ENCODE measurements around the gene YES1.

Gene YES1

DNA sequence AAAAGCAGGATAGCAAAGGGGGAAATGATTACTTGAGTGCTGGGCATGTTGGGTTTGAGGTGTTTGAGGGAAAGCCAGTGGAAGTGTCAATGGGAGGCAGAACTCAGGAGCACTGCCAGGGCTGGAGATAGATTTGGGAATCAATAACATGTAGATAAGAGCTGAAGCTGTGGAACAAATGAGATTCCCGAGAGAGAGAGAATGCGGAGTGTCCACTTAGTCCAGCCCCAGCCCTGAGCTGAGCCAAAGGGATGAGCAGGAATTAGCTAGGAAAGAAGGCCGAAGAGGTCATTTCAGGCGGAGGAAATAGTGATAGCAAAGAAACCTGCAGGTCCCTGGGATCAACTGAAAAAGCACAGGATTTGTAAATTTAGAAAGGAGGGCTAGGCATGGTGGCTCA is 21.2 kb upstream of the YES1 start:
- Mint-ChIP-seq H3K27ac (no peak overlapping the region), H3K4me1 (peaks cover 5% of the 10 kb centered on the region), H3K9me3 (no peaks in the 10 kb centered on the region), H3K4me3 (no peak overlapping the region), H3K27me3 (peaks cover 11% of the 10 kb centered on the region), H3K36me3 (no peaks in the 10 kb centered on the region)
- DNase-seq (ENCODE audit: low spot score in 2 of 2) = no peak
- no peak for ATAC-seq (ENCODE audit: low read depth)

DNA sequence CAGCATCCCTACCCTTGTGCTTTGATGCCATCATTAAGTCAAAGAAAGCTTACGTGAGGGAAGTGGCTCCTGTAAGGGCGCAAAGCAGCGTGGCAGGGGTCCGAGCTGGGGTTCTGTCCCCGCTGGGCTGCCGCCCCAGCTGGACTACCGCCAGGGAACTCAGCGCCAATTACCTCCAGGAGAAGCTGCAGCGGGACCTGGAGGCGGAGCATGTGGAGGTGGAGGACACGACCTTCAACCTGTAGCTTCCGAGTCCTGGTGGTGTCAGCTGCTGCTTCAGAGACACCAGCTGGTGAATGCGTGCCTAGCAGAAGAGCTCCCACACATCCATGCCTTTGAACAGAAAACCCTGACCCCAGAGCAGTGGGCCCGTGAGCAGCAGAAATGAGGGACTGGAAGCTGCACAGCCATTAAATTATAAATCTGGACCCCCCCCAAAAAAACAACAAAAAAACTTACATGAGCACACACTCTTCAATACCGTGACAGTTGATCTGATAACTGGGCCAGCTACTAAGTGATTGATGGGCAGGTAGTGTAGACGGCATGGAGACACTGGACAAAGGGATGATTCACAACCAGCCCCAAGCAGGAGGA is 20.1 kb upstream of the YES1 start:
- peaks cover 5% of the 10 kb centered on the region for H3K4me1 Mint-ChIP-seq
- H3K27ac Mint-ChIP-seq = no peak overlapping the region
- peaks cover 7% of the 10 kb centered on the region for H3K27me3 Mint-ChIP-seq
- H3K4me3 Mint-ChIP-seq = no peak overlapping the region
- H3K36me3 Mint-ChIP-seq = no peaks in the 10 kb centered on the region
- no peaks in the 10 kb centered on the region for H3K9me3 Mint-ChIP-seq
- ATAC-seq (ENCODE audit: low read depth) = no peak
- DNase-seq (ENCODE audit: low spot score in 2 of 2) = no peak

DNA sequence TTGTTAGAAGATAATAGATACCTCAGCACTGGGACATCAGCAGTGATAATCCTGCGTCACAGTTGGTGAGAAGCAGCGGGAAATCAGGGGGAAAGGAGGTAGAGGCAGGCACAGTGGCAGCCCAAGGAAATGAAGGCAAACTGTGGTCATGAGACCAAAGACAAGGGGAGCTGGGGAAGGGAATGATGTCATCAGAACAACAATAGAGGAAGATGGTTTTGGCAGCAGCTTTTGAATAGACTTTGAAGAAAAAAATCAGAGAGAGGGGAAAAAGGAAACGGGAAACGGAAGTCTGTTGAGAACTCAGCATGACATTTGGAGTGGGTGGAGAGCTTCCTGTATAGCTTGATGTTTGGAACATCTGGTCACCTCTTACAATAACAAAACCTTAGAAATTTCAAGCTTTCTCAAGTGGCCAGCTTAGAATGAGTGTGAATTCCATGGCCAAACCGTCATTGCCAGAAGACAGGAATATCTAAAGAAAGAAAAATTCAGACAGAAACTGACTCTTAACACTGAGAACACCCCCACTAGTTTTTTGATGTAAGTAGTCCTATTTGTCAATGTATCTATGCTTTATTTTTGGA is 18.4 kb upstream of the YES1 start:
- Mint-ChIP-seq H3K4me1 (peaks cover 5% of the 10 kb centered on the region), H3K4me3 (no peak overlapping the region), H3K27me3 (peaks cover 7% of the 10 kb centered on the region), H3K27ac (no peak overlapping the region), H3K9me3 (no peaks in the 10 kb centered on the region), H3K36me3 (no peaks in the 10 kb centered on the region)
- peak; percentile 24 for ATAC-seq (ENCODE audit: low read depth)
- DNase-seq (ENCODE audit: low spot score in 2 of 2) = no peak

DNA sequence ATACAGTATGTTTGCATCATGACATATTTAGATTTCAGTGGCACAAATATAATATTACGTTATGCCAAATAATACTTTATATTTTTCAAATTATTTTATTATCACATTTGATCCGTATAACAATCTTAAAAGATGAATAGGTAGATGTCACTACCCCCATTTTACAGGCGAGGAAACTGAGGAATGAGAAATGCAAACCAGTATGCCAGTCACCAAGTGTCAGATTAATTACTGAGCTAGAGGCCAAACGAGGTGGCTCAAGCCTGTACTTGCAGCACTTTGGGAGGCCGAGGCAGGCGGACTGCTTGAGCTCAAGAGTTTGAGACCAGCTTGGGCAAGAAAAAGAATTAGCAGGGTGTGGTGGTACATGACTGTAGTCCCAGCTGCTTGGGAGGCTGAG is 17.4 kb upstream of the YES1 start:
- Mint-ChIP-seq H3K27ac (no peak overlapping the region), H3K9me3 (no peaks in the 10 kb centered on the region), H3K36me3 (no peaks in the 10 kb centered on the region), H3K27me3 (peaks cover 7% of the 10 kb centered on the region), H3K4me3 (no peak overlapping the region), H3K4me1 (peaks cover 5% of the 10 kb centered on the region)
- no peak for DNase-seq (ENCODE audit: low spot score in 2 of 2)
- ATAC-seq (ENCODE audit: low read depth) = no peak

DNA sequence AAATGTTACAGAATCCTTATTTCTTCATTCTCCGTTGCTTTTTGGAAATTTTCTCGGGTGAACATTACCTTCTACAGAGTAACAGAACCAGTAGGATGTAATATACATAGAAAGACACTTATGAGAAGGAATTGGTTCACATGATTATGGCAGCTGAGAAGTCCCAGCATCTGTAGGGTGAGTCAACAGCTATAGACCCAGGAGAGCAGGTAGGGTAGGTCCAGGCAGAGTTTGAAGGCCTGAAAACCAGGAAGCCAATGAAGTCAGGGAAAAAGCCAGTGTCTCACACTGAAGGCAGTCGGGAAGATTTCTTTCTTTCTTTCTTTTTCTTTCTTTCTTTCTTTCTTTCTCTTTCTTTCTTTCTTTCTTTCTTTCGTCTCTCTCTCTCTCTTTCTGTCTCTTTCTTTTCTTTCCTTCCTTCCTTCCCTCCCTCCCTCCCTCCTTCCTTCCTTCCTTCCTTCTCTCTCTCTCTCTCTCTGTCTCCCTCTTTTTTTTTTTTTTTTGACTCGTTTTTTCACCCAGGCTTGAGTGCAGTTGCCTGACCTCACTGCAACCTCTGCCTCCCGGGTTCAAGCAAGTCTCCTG is 15.1 kb upstream of the YES1 start:
- Mint-ChIP-seq H3K4me3 (no peak overlapping the region), H3K27me3 (peaks cover 3% of the 10 kb centered on the region), H3K4me1 (peaks cover 5% of the 10 kb centered on the region), H3K9me3 (no peaks in the 10 kb centered on the region), H3K27ac (no peak overlapping the region), H3K36me3 (no peaks in the 10 kb centered on the region)
- DNase-seq (ENCODE audit: low spot score in 2 of 2) (no peak), ATAC-seq (ENCODE audit: low read depth) (no peak)

DNA sequence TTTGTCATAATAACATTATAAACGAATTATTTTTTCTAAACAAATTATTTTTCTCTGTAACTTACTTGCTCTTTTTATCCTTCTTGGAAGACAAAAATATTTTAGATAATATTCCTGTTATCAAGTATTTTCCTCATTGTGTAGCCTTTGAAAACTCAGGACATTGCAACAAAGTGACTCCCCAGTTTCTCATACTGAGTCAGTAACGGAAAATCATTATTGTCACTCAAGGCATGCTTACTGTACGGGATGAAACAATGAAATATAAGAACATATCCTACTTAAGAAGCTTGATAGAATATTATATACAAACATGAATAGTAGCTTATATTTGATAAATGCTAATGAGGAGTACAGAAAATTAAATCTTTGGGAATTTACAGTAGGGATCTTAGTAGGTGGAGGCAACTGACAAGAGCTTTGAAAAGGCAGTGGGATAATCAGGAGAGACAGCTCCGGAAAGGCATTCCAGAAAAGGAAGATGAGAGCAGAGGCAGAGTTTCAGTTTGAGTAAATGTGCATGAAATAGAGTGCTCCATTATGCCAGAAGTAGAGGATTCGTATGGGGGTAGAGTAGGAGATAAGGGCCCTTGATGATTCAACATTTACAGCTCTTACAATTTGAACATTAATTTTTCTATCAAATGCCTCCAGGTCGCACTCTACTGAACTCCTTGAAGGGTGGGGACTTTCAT is 14.0 kb upstream of the YES1 start:
- H3K36me3 Mint-ChIP-seq = no peaks in the 10 kb centered on the region

DNA sequence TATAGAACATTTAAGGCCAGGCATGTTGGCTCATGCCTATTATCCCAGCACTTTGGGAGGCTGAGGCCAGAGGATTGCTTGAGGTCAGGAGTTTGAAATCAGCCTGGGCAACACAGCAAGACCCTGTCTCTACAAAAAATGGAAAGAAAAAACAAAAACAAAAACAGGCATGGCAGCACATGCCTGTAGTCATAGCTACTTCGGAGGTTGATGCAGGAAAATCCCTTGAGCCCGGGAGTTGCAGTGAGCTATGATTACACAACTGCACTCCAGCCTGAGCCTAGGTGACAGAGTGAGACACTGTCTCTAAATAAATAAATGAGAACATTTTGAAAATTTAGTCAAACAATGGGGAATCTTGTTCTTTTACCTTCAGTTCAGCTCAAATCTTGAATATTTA is 12.1 kb upstream of the YES1 start:
- H3K27me3 Mint-ChIP-seq = peaks cover 5% of the 10 kb centered on the region
- no peaks in the 10 kb centered on the region for H3K36me3 Mint-ChIP-seq
- DNase-seq (ENCODE audit: low spot score in 2 of 2) (no peak), ATAC-seq (ENCODE audit: low read depth) (no peak)
- H3K27ac Mint-ChIP-seq = no peak overlapping the region
- H3K9me3 Mint-ChIP-seq = no peaks in the 10 kb centered on the region
- H3K4me3 Mint-ChIP-seq = no peak overlapping the region
- H3K4me1 Mint-ChIP-seq = no peaks in the 10 kb centered on the region

More for the DNA sequence above, 14.0 kb upstream of the YES1 start:
- Mint-ChIP-seq H3K27me3 (peaks cover 5% of the 10 kb centered on the region), H3K4me3 (no peak overlapping the region), H3K27ac (no peak overlapping the region), H3K9me3 (no peaks in the 10 kb centered on the region), H3K4me1 (peaks cover 5% of the 10 kb centered on the region)
- no peak for DNase-seq (ENCODE audit: low spot score in 2 of 2)
- ATAC-seq (ENCODE audit: low read depth) = no peak

DNA sequence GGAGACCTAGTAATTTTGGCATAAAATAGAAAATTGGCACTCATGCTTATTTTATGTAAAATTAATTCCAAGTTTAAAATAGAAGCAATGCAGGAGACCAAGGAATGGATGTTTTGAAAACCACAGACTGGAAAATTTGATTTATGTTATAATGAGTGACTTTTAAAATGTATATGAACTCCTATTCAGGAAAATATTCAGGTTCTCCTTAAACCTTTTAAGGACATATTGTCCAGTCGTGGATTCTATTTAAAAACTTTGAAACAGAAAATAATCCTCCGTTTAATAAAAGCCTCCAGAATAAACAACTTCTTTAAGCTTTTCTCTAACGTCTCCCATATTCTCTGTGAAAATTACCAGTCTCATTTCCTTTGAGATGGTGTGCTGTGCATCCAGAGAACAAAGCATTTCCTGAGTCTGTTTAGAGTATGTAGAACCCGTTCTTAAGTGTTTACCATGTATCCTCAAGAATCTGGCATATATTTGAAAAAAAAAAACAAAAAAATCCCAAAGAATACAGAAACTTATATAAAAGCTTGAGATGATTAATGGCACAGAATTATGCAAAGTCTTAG is 8.6 kb upstream of the YES1 start:
- H3K4me1 Mint-ChIP-seq = no peaks in the 10 kb centered on the region
- ATAC-seq (ENCODE audit: low read depth) = no peak
- H3K27ac Mint-ChIP-seq = no peak overlapping the region
- no peaks in the 10 kb centered on the region for H3K36me3 Mint-ChIP-seq
- H3K27me3 Mint-ChIP-seq = peaks cover 23% of the 10 kb centered on the region
- H3K4me3 Mint-ChIP-seq = no peak overlapping the region
- H3K9me3 Mint-ChIP-seq = no peaks in the 10 kb centered on the region
- no peak for DNase-seq (ENCODE audit: low spot score in 2 of 2)

DNA sequence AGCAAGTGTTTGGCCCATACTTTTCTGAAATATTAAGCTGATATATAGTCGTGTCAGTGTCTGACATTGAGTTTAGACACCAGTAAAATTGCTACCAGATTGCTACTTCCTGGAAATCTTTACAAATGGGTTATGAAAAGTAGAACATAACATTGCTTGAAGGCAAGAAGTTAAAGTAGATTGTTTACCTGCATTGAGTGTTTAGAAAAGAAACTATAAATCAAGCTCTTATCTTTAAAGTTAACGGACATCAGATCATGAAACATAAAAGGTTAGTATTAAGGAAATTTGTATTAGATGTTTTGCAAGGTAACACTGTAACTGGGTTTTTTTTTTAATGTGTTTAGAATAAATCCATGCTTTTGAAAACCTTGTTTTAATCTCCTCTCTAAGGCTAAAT is 4.8 kb upstream of the YES1 start:
- DNase-seq (ENCODE audit: low spot score in 2 of 2) = no peak
- peaks cover 8% of the 10 kb centered on the region for H3K9me3 Mint-ChIP-seq
- peaks cover 28% of the 10 kb centered on the region for H3K27me3 Mint-ChIP-seq
- peaks cover 2% of the 10 kb centered on the region for H3K36me3 Mint-ChIP-seq
- H3K27ac Mint-ChIP-seq = no peak overlapping the region
- H3K4me3 Mint-ChIP-seq = no peak overlapping the region
- peaks cover 8% of the 10 kb centered on the region for H3K4me1 Mint-ChIP-seq
- no peak for ATAC-seq (ENCODE audit: low read depth)

DNA sequence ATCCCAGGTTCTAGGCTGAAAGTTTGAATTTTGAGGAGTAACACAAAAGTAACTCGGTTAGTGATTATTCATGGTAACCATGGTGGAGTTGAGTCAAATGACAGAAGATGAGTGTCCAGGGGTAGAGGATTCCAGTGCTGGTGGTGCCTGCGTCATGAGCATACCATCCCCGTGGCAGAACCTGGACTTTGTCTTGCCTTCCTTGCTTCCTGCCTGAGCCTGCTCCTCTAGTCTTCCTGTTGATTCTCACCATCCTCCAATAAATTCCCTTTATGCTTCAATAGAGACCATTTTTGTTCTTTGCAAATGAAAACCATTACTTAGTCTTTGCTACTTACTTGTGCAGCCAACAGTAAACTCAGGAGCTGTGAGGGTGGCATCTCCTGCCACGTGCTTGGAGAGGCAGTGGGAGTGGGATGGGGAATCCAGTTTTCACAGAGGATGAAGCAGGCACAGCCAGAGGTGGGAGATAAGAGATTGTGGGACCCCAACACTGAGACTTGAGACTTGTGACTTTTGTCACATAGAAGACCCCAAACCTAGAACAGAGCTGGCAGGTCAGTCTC is 4.1 kb upstream of the YES1 start:
- ATAC-seq (ENCODE audit: low read depth) (no peak), DNase-seq (ENCODE audit: low spot score in 2 of 2) (no peak)
- Mint-ChIP-seq H3K4me3 (no peak overlapping the region), H3K27ac (no peak overlapping the region), H3K27me3 (peaks cover 32% of the 10 kb centered on the region), H3K4me1 (peaks cover 13% of the 10 kb centered on the region), H3K36me3 (peaks cover 2% of the 10 kb centered on the region), H3K9me3 (peaks cover 8% of the 10 kb centered on the region)

DNA sequence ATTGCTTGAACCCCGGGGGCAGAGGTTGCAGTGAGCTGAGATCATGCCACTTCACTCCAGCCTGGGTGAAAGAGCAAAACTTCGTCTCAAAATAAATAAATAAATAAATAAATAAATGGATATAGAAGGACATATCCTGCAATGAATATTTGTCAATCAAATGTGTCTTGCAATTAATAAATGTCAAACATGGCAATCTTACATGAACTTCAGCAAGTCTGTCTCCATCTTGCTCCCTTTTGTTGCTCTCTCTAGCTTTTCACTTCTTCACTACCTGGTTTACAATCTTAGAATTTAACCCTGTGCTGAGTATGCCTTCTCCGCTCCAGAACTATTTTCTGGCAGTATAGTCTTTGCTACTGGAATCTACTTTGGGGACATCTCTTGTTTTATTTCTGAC is 3.3 kb upstream of the YES1 start:
- peaks cover 13% of the 10 kb centered on the region for H3K4me1 Mint-ChIP-seq

DNA sequence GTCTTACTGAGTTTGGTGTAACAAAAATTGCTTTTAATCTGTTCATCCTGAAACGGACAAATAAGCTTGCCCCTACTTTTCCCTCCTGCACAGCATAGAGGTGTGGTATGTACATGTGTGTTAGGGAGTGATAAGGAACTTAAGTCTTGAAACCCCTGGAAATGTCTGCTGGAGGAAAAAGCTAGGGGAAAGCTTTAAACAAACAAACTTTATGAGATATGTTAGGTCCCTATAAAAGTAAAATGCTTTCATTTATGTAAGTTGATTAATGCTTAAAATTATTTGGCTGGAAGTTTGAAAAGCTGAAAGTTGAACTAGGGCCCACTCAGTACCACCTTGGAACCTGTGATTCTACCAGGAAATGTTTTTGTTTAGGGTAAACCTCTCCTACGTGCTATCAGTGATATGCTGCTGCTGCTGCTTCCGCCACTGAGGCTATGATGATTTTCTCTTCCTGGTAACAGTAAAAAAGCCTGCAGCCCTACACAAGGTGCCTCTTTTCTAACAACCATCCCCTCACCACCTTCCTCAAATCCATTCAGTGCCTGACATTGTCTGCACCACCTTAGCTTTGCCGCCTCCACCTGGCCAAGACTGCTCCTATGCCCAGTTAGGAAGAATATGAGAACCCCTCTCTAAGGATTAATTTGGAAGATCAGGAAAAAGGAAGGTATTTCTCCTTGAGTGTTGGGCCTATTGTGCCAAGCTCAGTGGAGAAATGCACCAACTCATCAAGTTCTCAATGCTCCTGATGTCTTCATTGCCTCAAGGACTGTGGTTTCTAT is 2.5 kb upstream of the YES1 start:
- Mint-ChIP-seq H3K27me3 (peaks cover 35% of the 10 kb centered on the region), H3K4me3 (no peak overlapping the region), H3K36me3 (peaks cover 2% of the 10 kb centered on the region), H3K9me3 (peaks cover 10% of the 10 kb centered on the region), H3K27ac (no peak overlapping the region), H3K4me1 (peaks cover 13% of the 10 kb centered on the region)
- no peak for ATAC-seq (ENCODE audit: low read depth)
- DNase-seq (ENCODE audit: low spot score in 2 of 2) = no peak

More for the DNA sequence above, 3.3 kb upstream of the YES1 start:
- Mint-ChIP-seq H3K4me3 (no peak overlapping the region), H3K27me3 (peaks cover 32% of the 10 kb centered on the region), H3K36me3 (peaks cover 2% of the 10 kb centered on the region), H3K27ac (no peak overlapping the region), H3K9me3 (peaks cover 8% of the 10 kb centered on the region)
- DNase-seq (ENCODE audit: low spot score in 2 of 2) (no peak), ATAC-seq (ENCODE audit: low read depth) (no peak)

DNA sequence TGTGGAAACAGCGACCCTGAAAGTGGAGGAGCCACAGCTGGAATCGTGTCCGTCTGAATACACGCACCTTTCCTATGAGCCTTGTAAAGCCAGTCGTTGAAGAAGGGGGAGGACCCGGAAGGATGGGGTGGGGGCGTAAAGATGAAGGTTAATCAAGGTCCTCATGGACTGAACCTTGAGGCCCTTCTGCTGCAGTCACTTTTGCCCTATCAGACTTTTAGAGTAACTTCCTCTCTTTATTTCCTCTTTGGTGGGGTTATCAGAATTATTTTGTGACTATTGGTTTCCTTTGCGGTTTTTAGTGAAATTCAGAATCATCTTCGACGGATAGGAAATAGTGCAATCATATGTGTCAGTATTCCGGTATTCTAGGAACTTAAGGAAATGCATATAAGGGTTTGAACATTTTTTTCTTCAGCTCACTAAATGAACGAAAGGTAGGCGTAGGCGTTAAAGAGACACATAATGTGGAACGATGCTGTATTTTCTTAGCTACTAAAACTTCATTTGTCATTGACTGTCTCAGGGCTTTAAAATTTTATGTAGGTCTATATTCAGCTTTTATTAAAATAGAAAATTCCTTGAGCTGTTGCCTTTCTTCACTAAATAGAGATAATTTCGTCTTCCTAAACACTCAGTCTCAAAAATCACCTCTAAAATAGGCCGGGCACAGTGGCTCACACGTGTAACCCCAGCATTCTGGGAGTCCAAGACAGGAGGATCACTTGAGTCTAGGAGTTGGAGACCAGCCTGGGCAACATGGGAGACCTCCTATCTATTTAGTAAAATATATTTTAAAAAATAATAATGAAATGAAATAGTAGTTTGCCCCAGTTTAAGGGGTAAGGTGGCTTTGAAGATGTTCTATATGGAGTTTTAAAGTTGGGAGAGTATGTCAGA is 1.4 kb upstream of the YES1 start:
- Mint-ChIP-seq H3K4me1 (peaks cover 13% of the 10 kb centered on the region), H3K27me3 (peaks cover 36% of the 10 kb centered on the region), H3K9me3 (peaks cover 10% of the 10 kb centered on the region), H3K27ac (peak overlapping the region; percentile 65), H3K4me3 (peak overlapping the region; percentile 79), H3K36me3 (peaks cover 2% of the 10 kb centered on the region)
- peak; percentile 69 for ATAC-seq (ENCODE audit: low read depth)
- DNase-seq (ENCODE audit: low spot score in 2 of 2) = peak in 1 of 2 donors; percentile 9

Measured in memory B cell (primary cell).